Gastrocnemius medialis (tissue), 4 donors: ENCODE data around the gene PIH1D2. TPM values are rescaled to one million over a fixed set of nuclear protein-coding genes. Genes with fewer than 3 reads are reported as not detected.
A peak's percentile ranks its signal among the peaks of the same experiment; 100 is the strongest.
"Not testable (repeated sequence)": the region's sequence is repeated elsewhere in the genome, so short reads cannot be mapped to it uniquely, and the experiment has no call there.

ENCODE experiments used
- ATAC-seq, 2 donors: fragments of 150-250 bp; one replicate each; pipeline ENCODE4 v1.9.1; 2016
- DNase-seq, 2 donors: peaks; one replicate each; pipeline ENCODE4 v3.0.0-alpha.2; 2019
- H3K27ac ChIP-seq, 4 donors: fragments of 200-600 bp; sonication (generic); 1 replicate in 1 of 4; 2 replicates in 3 of 4; pipeline ENCODE4 v1.5.1; 2016 to 2018; ENCODE audit warnings: mild to moderate bottlenecking in 2 of 4, moderate library complexity in 1 of 4
- H3K27me3 ChIP-seq, 3 donors: fragments of 200-600 bp; sonication (generic) in 2 of 3; 1 replicate in 1 of 3; 2 replicates in 2 of 3; pipeline versions ENCODE4 v1.5.1 to v1.6.0; 2016 to 2019; ENCODE audit warnings: mild to moderate bottlenecking in 1 of 3, moderate library complexity in 1 of 3
- H3K36me3 ChIP-seq, 2 donors: fragments of 200-600 bp; sonication (generic) in 1 of 2; one replicate each; pipeline ENCODE4 v1.5.1; 2017 to 2018
- H3K4me1 ChIP-seq, 2 donors: fragments of 200-600 bp; sonication (generic) in 1 of 2; one replicate each; pipeline ENCODE4 v1.5.1; 2016 to 2017; ENCODE audit warnings: mild to moderate bottlenecking in 2 of 2
- H3K4me3 ChIP-seq, 4 donors: fragments of 200-600 bp; sonication (generic) in 3 of 4; 1 replicate in 1 of 4; 2 replicates in 3 of 4; pipeline ENCODE4 v1.5.1; 2016 to 2019; ENCODE audit warnings: mild to moderate bottlenecking in 2 of 4
- H3K9me3 ChIP-seq, 3 donors: fragments of 200-600 bp; sonication (generic) in 2 of 3; 1 replicate in 1 of 3; 2 replicates in 2 of 3; pipeline ENCODE4 v1.5.1; 2016 to 2019
- POLR2A ChIP-seq, 2 donors: fragments of 450-650 bp; IDR thresholded peaks; one replicate each; pipeline ENCODE4 v1.6.1; 2017; ENCODE audit warnings: antibody characterized with exemption in 2 of 2, mild to moderate bottlenecking in 2 of 2, moderate library complexity in 2 of 2
- in situ Hi-C, 4 donors: fragments of 200-750 bp; cut with MboI; loops; one replicate each; pipeline versions ENCODE4 v1.15.0 to v1.8.0; 2017; ENCODE audit warnings: low sequenced_read_pairs in 4 of 4
- intact Hi-C: fragments of 100-400 bp; cut with DNase I; formaldehyde crosslinking; loops from one replicate; pipeline ENCODE4 v1.15.1; 2023; ENCODE audit warnings: low total_unique reads
- total RNA-seq, 4 donors: library from RNA; depleted of rRNA; stranded (reverse); fragments of >200 nt; gene quantifications; one replicate each; pipeline versions ENCODE4 v1.1.0 to v1.2.3, GENCODE V29; 2016
- TF ChIP-seq, protein P1 (sequence below), 5 experiments: fragments of 450-650 bp in 3 of 5; fragments of 200-600 bp in 2 of 5; sonication (generic) in 2 of 5; IDR thresholded peaks in 4 of 5; conservative IDR thresholded peaks in 1 of 5; 1 replicate in 4 of 5; 2 replicates in 1 of 5; pipeline ENCODE4 v1.5.1; 2016 to 2019; ENCODE audit warnings: antibody characterized with exemption in 5 of 5, mild to moderate bottlenecking in 3 of 5, moderate library complexity in 3 of 5

PIH1D2 gene
- total RNA-seq, 4 donors from 2014 or later: 0.42 to 1.6 (median 0.92) TPM

DNA sequence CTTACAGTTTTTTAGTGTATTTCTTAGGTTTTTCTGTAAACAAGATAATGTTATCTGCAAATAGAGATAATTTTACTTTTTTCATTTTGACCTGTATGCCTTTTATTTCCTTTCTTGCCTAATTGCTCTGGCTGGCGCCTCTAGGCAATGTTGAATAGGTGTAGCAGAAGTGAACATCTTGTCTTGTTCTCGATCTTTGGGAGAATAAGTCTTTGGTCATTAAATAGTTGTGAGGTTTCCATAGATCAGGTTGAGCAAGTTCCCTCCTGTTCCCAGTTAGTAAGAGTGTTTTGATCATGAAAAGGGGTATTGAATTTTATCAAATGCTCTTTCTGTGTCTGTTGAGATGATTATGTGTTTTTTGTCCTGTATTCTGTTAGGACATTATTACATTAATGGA, 24.0 kb downstream of the PIH1D2 start:
- H3K36me3 ChIP-seq: peaks cover 5 to 87% of the 10 kb centered on the region in 2 donors
- H3K4me1 ChIP-seq: peaks cover 0 to 4% of the 10 kb centered on the region in 2 donors
- TF ChIP-seq, protein P1, sequence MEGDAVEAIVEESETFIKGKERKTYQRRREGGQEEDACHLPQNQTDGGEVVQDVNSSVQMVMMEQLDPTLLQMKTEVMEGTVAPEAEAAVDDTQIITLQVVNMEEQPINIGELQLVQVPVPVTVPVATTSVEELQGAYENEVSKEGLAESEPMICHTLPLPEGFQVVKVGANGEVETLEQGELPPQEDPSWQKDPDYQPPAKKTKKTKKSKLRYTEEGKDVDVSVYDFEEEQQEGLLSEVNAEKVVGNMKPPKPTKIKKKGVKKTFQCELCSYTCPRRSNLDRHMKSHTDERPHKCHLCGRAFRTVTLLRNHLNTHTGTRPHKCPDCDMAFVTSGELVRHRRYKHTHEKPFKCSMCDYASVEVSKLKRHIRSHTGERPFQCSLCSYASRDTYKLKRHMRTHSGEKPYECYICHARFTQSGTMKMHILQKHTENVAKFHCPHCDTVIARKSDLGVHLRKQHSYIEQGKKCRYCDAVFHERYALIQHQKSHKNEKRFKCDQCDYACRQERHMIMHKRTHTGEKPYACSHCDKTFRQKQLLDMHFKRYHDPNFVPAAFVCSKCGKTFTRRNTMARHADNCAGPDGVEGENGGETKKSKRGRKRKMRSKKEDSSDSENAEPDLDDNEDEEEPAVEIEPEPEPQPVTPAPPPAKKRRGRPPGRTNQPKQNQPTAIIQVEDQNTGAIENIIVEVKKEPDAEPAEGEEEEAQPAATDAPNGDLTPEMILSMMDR (IDR thresholded peaks at IDR 0.05 in 4 of 5, conservative IDR thresholded peaks at IDR 0.05 in 1 of 5): no peak
- TF ChIP-seq POLR2A (IDR thresholded peaks at IDR 0.05): no peak
- H3K27me3 ChIP-seq: no peaks in the 10 kb centered on the region
- in situ Hi-C loops (no loop called here), intact Hi-C loops (no loop called here)
- H3K27ac ChIP-seq: no peak overlapping the region
- no peaks in the 10 kb centered on the region for H3K9me3 ChIP-seq
- no peak overlapping the region for H3K4me3 ChIP-seq
- DNase-seq (no peak), ATAC-seq (no peak)

DNA sequence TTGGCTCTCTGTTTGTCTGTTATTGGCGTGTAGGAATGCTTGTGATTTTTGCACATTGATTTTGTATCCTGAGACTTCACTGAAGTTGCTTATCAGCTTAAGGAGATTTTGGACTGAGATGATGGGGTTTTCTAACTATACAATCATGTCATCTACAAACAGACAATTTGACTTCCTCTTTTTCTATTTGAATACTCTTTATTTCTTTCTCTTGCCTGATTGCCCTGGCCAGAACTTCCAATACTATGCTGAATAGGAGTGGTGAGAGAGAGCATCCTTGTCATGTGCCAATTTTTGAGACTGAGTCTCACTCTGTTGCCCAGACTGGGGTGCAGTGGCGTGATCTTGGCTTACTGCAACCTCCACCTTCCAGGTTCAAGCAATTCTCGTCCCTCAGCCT, 25.6 kb downstream of the PIH1D2 start:
- H3K4me1 ChIP-seq, ATAC-seq, in situ Hi-C loops, H3K4me3 ChIP-seq, H3K9me3 ChIP-seq, intact Hi-C loops, H3K27me3 ChIP-seq, DNase-seq: not testable (repeated sequence)
- Histone ChIP-seq H3K27ac (peak overlapping the region in 2 of 4 donors; percentile 13 to 57), H3K36me3 (peaks cover 2 to 87% of the 10 kb centered on the region in 2 donors)

DNA sequence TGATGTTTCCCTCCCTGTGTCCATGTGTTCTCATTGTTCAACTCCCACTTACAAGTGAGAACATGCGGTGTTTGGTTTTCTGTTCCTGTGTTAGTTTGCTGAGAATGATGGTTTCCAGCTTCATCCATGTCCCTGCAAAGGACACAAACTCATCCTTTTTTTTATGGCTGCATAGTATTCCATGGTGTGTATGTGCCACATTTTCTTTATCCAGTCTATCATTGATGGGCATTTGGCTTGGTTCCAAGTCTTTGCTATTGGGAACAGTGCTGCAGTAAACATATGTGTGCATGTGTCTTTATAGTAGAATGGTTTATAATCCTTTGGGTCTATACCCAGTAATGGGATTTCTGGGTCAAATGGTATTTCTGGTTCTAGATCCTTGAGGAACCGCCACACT, 27.2 kb downstream of the PIH1D2 start:
- H3K27ac ChIP-seq, H3K9me3 ChIP-seq, DNase-seq, intact Hi-C loops, H3K4me1 ChIP-seq, in situ Hi-C loops, H3K4me3 ChIP-seq, ATAC-seq, H3K27me3 ChIP-seq: not testable (repeated sequence)
- H3K36me3 ChIP-seq: peaks cover 0 to 72% of the 10 kb centered on the region in 2 donors

DNA sequence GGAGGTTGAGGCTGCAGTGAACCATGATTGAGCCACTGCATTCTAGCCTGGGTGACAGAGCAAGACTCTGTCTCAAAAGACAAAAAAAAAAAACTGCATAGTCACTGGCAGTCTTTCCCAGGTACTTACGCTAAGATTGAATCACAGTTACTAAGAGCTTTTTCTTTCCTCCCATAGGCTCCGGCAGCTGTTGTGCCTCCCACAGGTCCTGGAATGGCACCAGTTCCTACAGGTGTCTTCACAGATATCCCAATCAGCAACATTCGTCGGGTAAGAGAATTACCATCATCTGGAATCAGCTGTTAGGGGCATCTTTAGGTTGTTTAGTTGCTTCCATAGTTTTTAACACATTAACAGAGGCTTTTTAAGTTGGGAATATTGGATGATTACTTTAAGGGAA, 28.9 kb downstream of the PIH1D2 start:
- ATAC-seq: no peak
- Histone ChIP-seq H3K4me3 (no peak overlapping the region), H3K27me3 (no peaks in the 10 kb centered on the region), H3K9me3 (no peaks in the 10 kb centered on the region), H3K27ac (peak overlapping the region in 1 of 4 donors; percentile 41), H3K36me3 (peaks cover 0 to 55% of the 10 kb centered on the region in 2 donors), H3K4me1 (peaks cover 0 to 23% of the 10 kb centered on the region in 2 donors)
- intact Hi-C loops (no loop called here), in situ Hi-C loops (no loop called here)
- TF ChIP-seq POLR2A (IDR thresholded peaks at IDR 0.05): no peak
- TF ChIP-seq, protein P1 (IDR thresholded peaks at IDR 0.05 in 4 of 5, conservative IDR thresholded peaks at IDR 0.05 in 1 of 5): no peak
- DNase-seq: no peak

DNA sequence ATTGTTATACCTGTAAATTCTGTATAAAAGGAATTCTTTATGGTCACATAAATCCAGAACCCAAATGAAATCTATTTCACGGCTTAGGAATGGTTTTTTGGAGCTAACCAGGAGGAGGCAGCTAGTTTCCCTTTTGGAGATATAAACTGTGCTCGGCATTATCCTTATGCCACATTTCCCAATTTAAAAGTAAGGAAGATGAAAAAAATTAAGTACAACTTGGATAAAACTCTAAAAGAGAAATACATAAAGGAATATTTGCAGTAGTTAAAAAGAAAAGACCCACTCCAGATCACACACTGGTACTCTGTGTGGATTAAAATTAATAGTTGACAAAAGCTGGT, 30.9 kb downstream of the PIH1D2 start:
- H3K36me3 ChIP-seq: peaks cover 0 to 56% of the 10 kb centered on the region in 2 donors
- ATAC-seq (no peak), DNase-seq (no peak)
- peaks cover 0 to 24% of the 10 kb centered on the region in 2 donors for H3K4me1 ChIP-seq
- TF ChIP-seq, protein P1 (IDR thresholded peaks at IDR 0.05 in 4 of 5, conservative IDR thresholded peaks at IDR 0.05 in 1 of 5): no peak
- TF ChIP-seq POLR2A (IDR thresholded peaks at IDR 0.05): no peak
- H3K9me3 ChIP-seq: no peaks in the 10 kb centered on the region
- no peaks in the 10 kb centered on the region for H3K27me3 ChIP-seq
- intact Hi-C loops: no loop called here
- no peak overlapping the region for H3K4me3 ChIP-seq
- peak overlapping the region in 1 of 4 donors; percentile 8 for H3K27ac ChIP-seq
- in situ Hi-C loops: no loop called here
